Mammary epithelial cell (primary cell): ENCODE results near the gene STXBP1.

Experiments used
- CTCF ChIP-seq, 2 donors: IDR thresholded peaks in 1 of 2; conservative IDR thresholded peaks in 1 of 2; 2 replicates each; pipeline ENCODE4 v1.5.1; 2011 to 2012; ENCODE audit warnings: inconsistent platforms in 2 of 2, low read length in 2 of 2, mild to moderate bottlenecking in 2 of 2, control low read depth in 1 of 2, low read depth in 1 of 2; ENCODE audit not compliant: insufficient read depth in 1 of 2; ENCODE audit errors: extremely low read depth in 1 of 2
- EZH2 ChIP-seq: IDR thresholded peaks from 2 replicates; pipeline ENCODE4 v1.6.1; 2012; ENCODE audit warnings: low read length, inconsistent platforms, borderline replicate concordance

GRCh38 chr9:127565231-127565630 is 46.8 kb upstream of the STXBP1 start:
- TF ChIP-seq CTCF (conservative IDR thresholded peaks at IDR 0.05 in 1 of 2, IDR thresholded peaks at IDR 0.05 in 1 of 2; ENCODE audit: extremely low read depth in 1 of 2, insufficient read depth in 1 of 2, low read depth in 1 of 2, low read length in 2 of 2) = no peak
- TF ChIP-seq EZH2 = no peak
